ENCODE data around the gene MROH2A. TPM values are rescaled to one million over a fixed set of nuclear protein-coding genes. Genes with fewer than 3 reads are reported as not detected.

MROH2A gene
- total RNA-seq, 3 donors from 2014 or later (not counting 1 experiment from before 2014, with no cell fraction given) = not detected

GRCh38 chr2:233830111-233830802 is 52.1 kb downstream of the MROH2A start:
- TF ChIP-seq CTCF (IDR thresholded peaks at IDR 0.05) = no peak
- Histone ChIP-seq H3K9me3 (ENCODE audit: control insufficient read depth, insufficient read depth, low read length) (no peaks in the 10 kb centered on the region), H3K27ac (ENCODE audit: low read length) (no peak overlapping the region), H3K4me3 (ENCODE audit: low read length) (no peak overlapping the region), H3K4me1 (ENCODE audit: control insufficient read depth, insufficient read depth, low read length) (no peaks in the 10 kb centered on the region), H3K27me3 (ENCODE audit: control insufficient read depth, insufficient read depth, low read length) (no peaks in the 10 kb centered on the region), H3K36me3 (ENCODE audit: control insufficient read depth, insufficient read depth, low read length) (no peaks in the 10 kb centered on the region)
- DNase-seq (no peak), ATAC-seq (no peak)
- 92% methylated on average over 5 of the region's 6 CpGs for WGBS (ENCODE audit: insufficient coverage)
- intact Hi-C loops (cut with micrococcal nuclease) = no loop called here
- no peak overlapping the region for H3K27ac Mint-ChIP-seq
- no peaks in the 10 kb centered on the region for H3K9me3 Mint-ChIP-seq
- H3K36me3 Mint-ChIP-seq = no peaks in the 10 kb centered on the region
- H3K4me1 Mint-ChIP-seq = no peaks in the 10 kb centered on the region
- H3K4me3 Mint-ChIP-seq = no peak overlapping the region
- H3K27me3 Mint-ChIP-seq (ENCODE audit: low read depth in 2 of 2) = peaks cover 0 to 6% of the 10 kb centered on the region in 2 donors

GRCh38 chr2:233831011-233831721 is 53.0 kb downstream of the MROH2A start:
- DNase-seq (no peak), ATAC-seq (no peak)
- H3K27ac ChIP-seq (ENCODE audit: low read length) = no peak overlapping the region
- no peak overlapping the region for H3K27ac Mint-ChIP-seq
- no peak overlapping the region for H3K4me3 Mint-ChIP-seq
- no peak for TF ChIP-seq CTCF (IDR thresholded peaks at IDR 0.05)
- intact Hi-C loops (cut with micrococcal nuclease) = no loop called here
- H3K4me1 ChIP-seq (ENCODE audit: control insufficient read depth, insufficient read depth, low read length) = no peaks in the 10 kb centered on the region
- H3K4me1 Mint-ChIP-seq = no peaks in the 10 kb centered on the region
- no peak overlapping the region for H3K4me3 ChIP-seq (ENCODE audit: low read length)
- H3K27me3 ChIP-seq (ENCODE audit: control insufficient read depth, insufficient read depth, low read length) = no peaks in the 10 kb centered on the region
- peaks cover 0 to 2% of the 10 kb centered on the region in 2 donors for H3K27me3 Mint-ChIP-seq (ENCODE audit: low read depth in 2 of 2)
- H3K9me3 ChIP-seq (ENCODE audit: control insufficient read depth, insufficient read depth, low read length) = no peaks in the 10 kb centered on the region
- H3K36me3 Mint-ChIP-seq = no peaks in the 10 kb centered on the region
- 73% methylated on average over 14 of the region's 14 CpGs for WGBS (ENCODE audit: insufficient coverage)
- no peaks in the 10 kb centered on the region for H3K9me3 Mint-ChIP-seq
- no peaks in the 10 kb centered on the region for H3K36me3 ChIP-seq (ENCODE audit: control insufficient read depth, insufficient read depth, low read length)

GRCh38 chr2:233831861-233832260 is 53.7 kb downstream of the MROH2A start:
- no peak for ATAC-seq
- Mint-ChIP-seq H3K36me3 (no peaks in the 10 kb centered on the region), H3K4me1 (no peaks in the 10 kb centered on the region), H3K9me3 (no peaks in the 10 kb centered on the region), H3K4me3 (no peak overlapping the region), H3K27me3 (ENCODE audit: low read depth in 2 of 2) (no peaks in the 10 kb centered on the region), H3K27ac (no peak overlapping the region)
- Histone ChIP-seq H3K9me3 (ENCODE audit: control insufficient read depth, insufficient read depth, low read length) (no peaks in the 10 kb centered on the region), H3K27ac (ENCODE audit: low read length) (no peak overlapping the region), H3K36me3 (ENCODE audit: control insufficient read depth, insufficient read depth, low read length) (no peaks in the 10 kb centered on the region), H3K27me3 (ENCODE audit: control insufficient read depth, insufficient read depth, low read length) (no peaks in the 10 kb centered on the region), H3K4me3 (ENCODE audit: low read length) (no peak overlapping the region), H3K4me1 (ENCODE audit: control insufficient read depth, insufficient read depth, low read length) (no peaks in the 10 kb centered on the region)
- intact Hi-C loops (cut with micrococcal nuclease) = no loop called here
- TF ChIP-seq CTCF (IDR thresholded peaks at IDR 0.05) = no peak
- WGBS (ENCODE audit: insufficient coverage) = 97% methylated on average over 6 of the region's 6 CpGs
- DNase-seq = no peak
